ENCODE data around the gene ZCCHC14.

ZCCHC14 gene

DNA sequence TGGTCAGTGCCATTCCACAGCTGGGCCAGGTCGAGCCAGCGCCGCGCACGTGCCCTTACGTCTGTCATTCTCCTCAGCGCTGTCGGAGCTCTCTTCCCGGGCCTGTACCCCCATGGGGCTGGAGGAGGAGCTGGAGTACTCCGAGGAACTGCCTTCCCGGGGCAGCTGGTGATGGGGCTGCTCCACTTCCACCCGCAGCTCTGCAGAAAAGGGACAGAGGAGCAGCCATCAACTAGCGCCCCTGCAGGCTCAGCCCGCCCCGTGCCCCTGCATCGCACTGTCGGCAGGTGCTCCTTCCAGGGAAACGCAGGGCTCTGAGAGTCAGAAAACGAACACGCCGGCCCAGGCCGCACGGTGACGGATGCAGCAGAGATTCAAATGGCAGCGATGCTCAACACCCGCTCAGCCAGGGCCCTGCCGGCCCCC lies 79.8 kb downstream of the ZCCHC14 start:
- TF ChIP-seq CTCF (IDR thresholded peaks at IDR 0.05; ENCODE audit: low read depth, low read length, poor library complexity, severe bottlenecking) (no peak), EZH2phosphoT487 (IDR thresholded peaks at IDR 0.05; ENCODE audit: borderline replicate concordance, low read length) (no peak)
- no peaks in the 10 kb centered on the region for H3K4me1 ChIP-seq (ENCODE audit: control insufficient read depth, low read length)
- H3K79me2 ChIP-seq (ENCODE audit: control insufficient read depth, low read length), result no peaks in the 10 kb centered on the region
- H3K9me2 ChIP-seq (replicated peaks; ENCODE audit: control insufficient read depth, low read length), result no peaks in the 10 kb centered on the region
- no peaks in the 10 kb centered on the region for H3K9me3 ChIP-seq (ENCODE audit: control insufficient read depth, insufficient read depth, low read length)
- peaks cover 7% of the 10 kb centered on the region; the same call in 1 of the 2 replicates for H3F3A ChIP-seq (ENCODE audit: control insufficient read depth, insufficient read depth)
- H3K36me3 ChIP-seq (ENCODE audit: control insufficient read depth, low read length), result no peaks in the 10 kb centered on the region; the same call in 1 of the 2 replicates
- no peak overlapping the region for H3K4me2 ChIP-seq (ENCODE audit: low read length)
- no peaks in the 10 kb centered on the region for H4K20me1 ChIP-seq (ENCODE audit: control insufficient read depth, insufficient read depth, low read depth, low read length)
- H3K27ac ChIP-seq (ENCODE audit: low read depth, low read length), result no peak overlapping the region
- H3K27me3 ChIP-seq (ENCODE audit: control insufficient read depth, low read length), result no peaks in the 10 kb centered on the region
- H3K4me3 ChIP-seq (ENCODE audit: low read length), result no peak overlapping the region

GRCh38 chr16:87412371-87412995 lies 80.3 kb downstream of the ZCCHC14 start:
- peaks cover 7% of the 10 kb centered on the region; the same call in 1 of the 2 replicates for H3F3A ChIP-seq (ENCODE audit: control insufficient read depth, insufficient read depth)
- no peaks in the 10 kb centered on the region for H3K4me1 ChIP-seq (ENCODE audit: control insufficient read depth, low read length)
- no peaks in the 10 kb centered on the region for H4K20me1 ChIP-seq (ENCODE audit: control insufficient read depth, insufficient read depth, low read depth, low read length)
- no peak overlapping the region for H3K4me3 ChIP-seq (ENCODE audit: low read length)
- no peaks in the 10 kb centered on the region for H3K9me3 ChIP-seq (ENCODE audit: control insufficient read depth, insufficient read depth, low read length)
- H3K9me2 ChIP-seq (replicated peaks; ENCODE audit: control insufficient read depth, low read length), result no peaks in the 10 kb centered on the region
- no peaks in the 10 kb centered on the region for H3K79me2 ChIP-seq (ENCODE audit: control insufficient read depth, low read length)
- no peak for TF ChIP-seq EZH2phosphoT487 (IDR thresholded peaks at IDR 0.05; ENCODE audit: borderline replicate concordance, low read length)
- TF ChIP-seq CTCF (IDR thresholded peaks at IDR 0.05; ENCODE audit: low read depth, low read length, poor library complexity, severe bottlenecking), result no peak
- no peaks in the 10 kb centered on the region for H3K27me3 ChIP-seq (ENCODE audit: control insufficient read depth, low read length)
- H3K27ac ChIP-seq (ENCODE audit: low read depth, low read length), result no peak overlapping the region
- H3K36me3 ChIP-seq (ENCODE audit: control insufficient read depth, low read length), result no peaks in the 10 kb centered on the region; the same call in 1 of the 2 replicates
- H3K4me2 ChIP-seq (ENCODE audit: low read length), result no peak overlapping the region

DNA sequence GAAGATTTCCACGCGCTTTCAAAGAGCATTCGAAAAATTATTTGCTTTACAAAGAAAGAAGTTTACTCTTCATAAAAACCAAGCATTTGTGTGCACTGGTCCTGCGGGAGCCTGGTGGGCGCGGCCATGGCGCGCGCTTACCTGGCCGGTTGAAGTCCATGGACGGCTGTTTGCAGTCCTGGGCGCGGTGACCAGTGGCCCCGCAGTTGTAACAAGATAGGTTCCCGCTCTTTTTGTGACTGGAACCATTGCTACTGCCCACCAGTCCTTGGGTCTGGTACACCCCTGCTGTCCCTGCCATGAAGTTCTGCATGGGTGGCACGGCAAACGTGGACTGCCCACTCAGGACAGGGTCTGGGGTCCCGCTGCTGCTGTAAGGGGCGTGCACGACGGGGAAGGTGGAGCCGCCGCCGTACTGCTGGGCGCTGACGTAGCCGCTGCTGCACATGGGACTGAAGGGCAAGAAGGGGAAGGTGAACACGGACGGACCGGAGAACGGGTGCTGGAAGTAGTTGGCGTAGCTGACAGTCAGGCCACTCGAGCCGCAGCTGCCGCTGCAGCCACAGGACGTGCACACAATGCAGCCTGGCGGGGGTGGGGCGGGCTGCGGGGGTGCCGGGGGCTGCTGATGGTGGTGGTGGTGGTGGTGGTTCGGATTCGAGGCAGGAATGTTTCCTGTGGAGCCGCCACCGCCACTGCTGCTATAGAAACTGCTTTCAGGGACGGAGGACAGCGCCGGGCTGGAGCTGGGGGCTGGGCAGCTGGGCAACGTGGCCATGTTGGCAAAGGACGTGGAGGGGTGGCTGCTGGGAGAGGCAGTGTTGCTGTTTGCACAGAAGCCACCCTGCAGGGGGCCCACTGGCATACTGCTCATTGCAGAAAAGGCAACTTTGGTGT lies 81.2 kb downstream of the ZCCHC14 start:
- H4K20me1 ChIP-seq (ENCODE audit: control insufficient read depth, insufficient read depth, low read depth, low read length), result no peaks in the 10 kb centered on the region
- H3K36me3 ChIP-seq (ENCODE audit: control insufficient read depth, low read length), result no peaks in the 10 kb centered on the region; the same call in 1 of the 2 replicates
- no peaks in the 10 kb centered on the region for H3K27me3 ChIP-seq (ENCODE audit: control insufficient read depth, low read length)
- H3K4me2 ChIP-seq (ENCODE audit: low read length), result no peak overlapping the region
- H3K9me3 ChIP-seq (ENCODE audit: control insufficient read depth, insufficient read depth, low read length), result no peaks in the 10 kb centered on the region
- H3K4me3 ChIP-seq (ENCODE audit: low read length), result no peak overlapping the region
- H3F3A ChIP-seq (ENCODE audit: control insufficient read depth, insufficient read depth), result peaks cover 7% of the 10 kb centered on the region; the same call in 1 of the 2 replicates
- no peak overlapping the region for H3K27ac ChIP-seq (ENCODE audit: low read depth, low read length)
- TF ChIP-seq CTCF (IDR thresholded peaks at IDR 0.05; ENCODE audit: low read depth, low read length, poor library complexity, severe bottlenecking) (no peak), EZH2phosphoT487 (IDR thresholded peaks at IDR 0.05; ENCODE audit: borderline replicate concordance, low read length) (no peak)
- H3K79me2 ChIP-seq (ENCODE audit: control insufficient read depth, low read length), result no peaks in the 10 kb centered on the region
- H3K4me1 ChIP-seq (ENCODE audit: control insufficient read depth, low read length), result no peaks in the 10 kb centered on the region
- H3K9me2 ChIP-seq (replicated peaks; ENCODE audit: control insufficient read depth, low read length), result no peaks in the 10 kb centered on the region

Data from DOHH2 (cell line).